GM18907 (cell line): ENCODE data around the gene GNG7.
"Not testable (repeated sequence)": the region's sequence is repeated elsewhere in the genome, so short reads cannot be mapped to it uniquely, and the experiment has no call there.

Experiments used
- ATAC-seq: cut with Tn5 transposase; IDR thresholded peaks from one replicate; pipeline ENCODE4 v1.9.1; 2021; ENCODE audit warnings: mild to moderate bottlenecking, moderate library complexity; ENCODE audit not compliant: unreplicated experiment

The GNG7 gene

DNA sequence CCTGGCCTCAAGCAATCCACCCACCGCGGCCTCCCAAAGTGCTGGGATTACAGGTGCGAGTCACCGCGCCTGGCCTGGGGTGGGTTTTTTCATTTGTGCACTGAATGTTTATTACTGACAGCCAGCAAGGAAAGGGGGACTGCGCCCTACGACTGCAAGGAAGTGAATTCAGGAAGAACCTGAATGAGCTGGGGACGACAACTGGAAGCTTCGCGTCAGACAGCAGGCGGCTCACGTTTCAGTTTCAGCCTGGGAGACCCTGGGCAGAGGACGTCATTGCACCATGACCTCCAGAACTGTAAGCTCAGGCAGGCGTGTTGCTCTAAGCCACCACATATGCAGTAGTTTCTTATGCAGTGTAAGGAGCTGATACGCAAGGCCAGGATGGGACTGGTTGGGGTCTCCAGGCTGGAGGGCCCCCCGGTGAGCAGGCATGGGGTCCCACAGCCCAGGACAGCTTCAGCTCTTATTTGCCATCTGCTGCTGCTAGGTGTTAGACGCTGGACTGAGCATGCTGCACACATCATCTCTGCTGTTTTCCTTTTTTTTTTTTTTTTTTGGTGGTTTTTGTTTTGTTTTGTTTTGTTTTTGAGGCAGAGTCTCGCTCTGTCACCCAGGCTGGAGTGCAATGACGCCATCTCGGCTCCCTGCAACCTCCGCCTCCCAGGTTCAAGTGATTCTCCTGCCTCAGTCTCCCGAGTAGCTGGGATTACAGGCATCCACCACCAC, 160.0 kb downstream of the GNG7 start:
- no peak for ATAC-seq

DNA sequence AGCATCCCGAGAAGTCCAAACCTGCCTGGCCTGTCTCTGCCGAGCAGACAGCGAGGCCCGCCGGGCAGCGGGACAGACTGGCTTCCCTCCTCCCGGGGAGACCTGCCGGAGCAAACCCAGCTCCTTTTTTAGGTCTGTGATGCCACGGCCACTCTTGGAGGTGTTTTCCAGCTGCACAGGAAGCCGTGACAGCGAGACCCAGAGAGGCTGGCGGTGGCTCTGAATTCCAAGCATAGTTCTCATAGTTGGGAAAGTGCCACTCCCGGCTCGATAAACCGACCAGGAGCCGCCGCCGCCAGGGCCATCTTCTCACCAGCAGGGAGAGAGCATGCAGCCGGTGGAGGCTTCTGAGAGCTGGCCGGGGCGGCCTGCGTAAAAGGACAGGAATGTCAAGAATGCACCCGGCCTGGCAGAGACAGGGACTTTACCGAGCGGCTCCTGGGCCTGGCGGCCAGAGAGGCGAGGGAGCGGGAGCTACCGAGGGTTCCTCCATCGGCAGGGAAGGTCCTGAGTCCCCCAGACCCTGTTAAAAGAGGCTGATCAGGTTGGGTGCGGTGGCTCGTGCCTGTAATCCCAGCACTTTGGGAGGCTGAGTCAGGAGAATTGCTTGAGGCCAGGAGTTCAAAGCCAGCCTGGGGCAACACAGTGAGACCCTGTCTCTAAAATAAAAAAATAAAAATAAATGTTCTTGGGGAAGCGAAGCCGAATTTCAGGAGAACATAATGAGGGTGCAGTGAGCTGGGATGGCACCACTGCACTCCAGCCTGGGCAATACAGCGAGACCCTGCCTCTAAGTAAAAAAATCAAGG, 161.6 kb downstream of the GNG7 start:
- no peak for ATAC-seq

DNA sequence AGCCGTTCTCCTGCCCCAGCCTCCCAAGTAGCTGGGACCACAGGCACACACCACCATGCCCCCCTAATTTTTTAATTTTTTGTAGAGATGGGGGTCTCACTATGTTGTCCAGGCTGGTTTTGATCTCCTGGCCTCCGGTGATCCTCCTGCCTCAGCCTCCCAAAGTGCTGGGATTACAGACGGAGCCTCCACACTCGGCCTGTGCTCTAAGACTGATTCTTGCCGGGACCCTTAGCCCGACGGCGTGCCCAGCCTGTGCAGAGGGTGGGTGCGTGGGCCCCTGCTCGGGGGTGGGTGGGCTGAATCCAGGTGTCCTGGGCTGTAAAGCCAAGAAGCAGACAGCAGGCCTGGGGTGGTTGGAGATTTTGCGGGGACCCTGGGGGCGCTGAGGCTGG, 162.2 kb downstream of the GNG7 start:
- no peak for ATAC-seq

DNA sequence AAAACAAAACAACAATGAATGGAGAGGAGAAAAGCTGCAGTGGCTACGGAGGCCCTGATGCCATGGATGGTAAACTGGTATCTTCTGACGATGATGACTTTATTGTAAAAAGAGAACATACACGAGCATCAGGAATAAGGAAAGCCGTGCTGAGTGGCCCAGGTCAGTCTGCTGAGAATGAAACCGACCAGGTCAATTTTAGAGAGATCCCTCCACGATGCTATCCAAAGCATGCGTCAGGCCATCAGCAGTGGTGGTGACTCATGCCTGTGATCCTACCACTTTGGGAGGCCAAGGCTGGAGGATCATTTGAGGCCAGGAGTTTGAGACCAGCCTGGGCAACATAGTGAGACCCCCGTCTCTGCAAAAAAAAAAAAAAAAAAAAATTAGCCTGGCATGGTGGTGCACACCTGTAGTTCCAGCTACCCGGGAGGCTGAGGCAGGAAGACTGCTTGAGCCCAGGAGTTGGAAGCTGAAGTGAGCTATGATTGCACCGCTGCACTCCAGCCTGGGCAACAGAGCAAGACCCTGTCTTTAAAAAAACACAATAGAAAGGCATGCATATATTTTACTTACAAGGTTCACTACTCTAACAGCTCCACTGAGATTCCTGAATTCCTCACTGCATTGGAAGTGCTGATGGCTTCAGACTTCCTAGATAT, 164.3 kb downstream of the GNG7 start:
- no peak for ATAC-seq

DNA sequence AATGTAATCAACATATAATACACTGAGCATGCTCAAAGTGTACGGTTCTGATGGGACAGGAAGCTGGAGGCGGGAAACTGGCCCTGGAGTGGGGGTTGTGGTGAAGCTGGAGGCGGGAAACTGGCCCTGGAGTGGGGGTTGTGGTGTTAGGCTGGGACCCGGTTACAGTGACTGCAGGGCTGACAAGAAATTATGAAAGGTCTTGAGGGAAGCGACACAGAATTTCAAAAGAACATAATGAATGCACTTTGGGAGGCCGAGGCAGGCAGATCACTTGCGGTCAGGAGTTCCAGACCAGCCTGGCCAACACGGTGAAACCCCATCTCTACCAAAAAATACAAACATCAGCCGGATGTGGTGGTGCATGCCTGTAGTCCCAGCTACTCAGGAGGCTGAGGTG, 164.9 kb downstream of the GNG7 start:
- not testable (repeated sequence) for ATAC-seq

DNA sequence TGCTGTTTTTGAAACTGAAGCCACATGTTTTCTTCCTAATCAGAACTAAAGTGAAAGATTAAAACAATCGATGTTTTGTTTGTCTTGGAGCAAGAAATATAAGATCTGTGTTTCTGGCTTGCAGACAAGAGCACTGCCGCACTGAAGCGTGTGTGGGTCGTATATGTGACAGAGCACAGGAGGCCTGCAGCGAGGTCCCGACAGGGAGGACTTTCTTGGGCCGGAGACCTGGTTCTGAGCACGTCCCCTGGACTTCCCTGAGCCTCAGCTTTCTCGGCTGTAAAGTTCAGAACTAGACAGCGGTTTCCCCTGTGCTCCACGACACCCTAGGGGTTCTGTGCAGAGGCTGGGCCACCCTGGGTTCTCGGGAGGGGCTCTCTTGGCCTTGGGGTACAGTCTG, 166.0 kb downstream of the GNG7 start:
- ATAC-seq = no peak

DNA sequence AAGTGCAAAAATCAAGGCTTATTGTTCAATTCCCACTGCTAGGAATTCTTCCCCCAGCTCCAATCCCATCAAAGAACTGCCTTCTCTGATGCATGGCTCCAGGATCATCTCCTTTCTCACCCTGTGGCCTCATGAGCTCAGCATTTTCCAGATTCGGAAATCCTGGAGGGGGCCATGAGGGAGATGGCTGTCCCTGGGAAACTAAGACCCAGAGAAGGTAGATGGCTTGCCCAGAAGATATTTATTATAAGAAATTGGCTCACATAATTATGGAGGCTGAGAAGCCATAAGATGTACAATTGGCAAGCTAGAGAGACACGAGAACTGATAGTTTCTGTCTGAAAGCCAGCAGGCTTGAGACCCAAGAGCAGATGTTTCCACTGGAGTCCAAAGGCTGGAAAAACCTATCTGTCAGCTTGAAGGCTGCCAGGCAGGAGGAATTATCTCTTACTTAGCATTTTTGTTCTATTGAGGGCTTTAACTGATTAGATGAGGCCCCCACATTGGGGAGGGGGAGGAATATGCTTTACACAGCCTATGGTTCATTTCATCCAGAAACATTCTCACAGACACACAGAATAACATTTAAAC, 168.0 kb downstream of the GNG7 start:
- no peak for ATAC-seq

DNA sequence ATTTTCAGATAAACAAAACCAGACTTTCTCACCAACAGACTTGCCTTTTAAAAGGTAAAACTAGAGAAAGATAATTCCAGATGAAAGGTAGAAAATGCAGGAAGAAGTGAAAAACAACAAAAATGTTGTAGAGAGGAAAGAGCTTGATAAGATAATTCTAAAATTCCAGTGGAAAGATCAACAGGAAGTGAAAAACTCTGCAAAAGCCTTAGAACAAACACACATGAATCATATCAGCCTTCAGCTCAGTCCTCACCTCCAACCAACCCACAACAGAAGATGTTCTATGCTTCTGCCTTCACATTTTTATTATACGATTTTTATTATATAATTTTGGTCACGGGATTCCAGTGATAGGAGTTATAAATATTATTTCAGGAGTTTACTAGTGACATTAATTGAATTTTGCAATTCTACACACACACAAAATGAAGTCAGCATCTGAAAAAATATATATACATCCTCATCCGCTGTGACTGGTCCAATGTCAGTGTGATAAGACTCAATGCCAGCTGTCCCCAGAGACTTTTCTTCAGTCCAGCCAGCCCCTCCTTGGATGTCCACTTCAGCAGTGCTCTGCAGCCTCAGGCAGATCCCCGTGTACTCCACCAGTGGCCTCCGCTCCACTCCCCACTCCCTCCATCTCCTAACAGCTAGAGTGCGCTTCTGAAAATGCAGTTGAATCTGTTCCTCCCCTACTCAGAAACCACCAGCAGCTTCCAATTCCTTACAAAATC, 168.6 kb downstream of the GNG7 start:
- no peak for ATAC-seq

DNA sequence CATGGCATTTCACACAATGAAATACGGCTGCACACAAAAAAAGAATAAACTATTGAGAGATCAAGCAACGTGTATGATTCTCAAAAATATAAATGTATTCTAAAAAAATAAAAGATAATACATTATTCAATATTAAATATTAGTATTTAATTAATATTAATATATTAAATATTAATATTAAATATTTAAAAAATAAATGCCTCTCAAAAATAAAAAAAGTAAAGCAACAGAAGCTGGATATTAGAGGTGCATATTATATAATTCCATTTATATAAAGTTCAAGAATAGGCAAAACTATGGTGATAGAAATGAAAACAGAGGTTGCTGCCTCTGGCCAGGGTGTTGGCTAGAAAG, 169.4 kb downstream of the GNG7 start:
- no peak for ATAC-seq

DNA sequence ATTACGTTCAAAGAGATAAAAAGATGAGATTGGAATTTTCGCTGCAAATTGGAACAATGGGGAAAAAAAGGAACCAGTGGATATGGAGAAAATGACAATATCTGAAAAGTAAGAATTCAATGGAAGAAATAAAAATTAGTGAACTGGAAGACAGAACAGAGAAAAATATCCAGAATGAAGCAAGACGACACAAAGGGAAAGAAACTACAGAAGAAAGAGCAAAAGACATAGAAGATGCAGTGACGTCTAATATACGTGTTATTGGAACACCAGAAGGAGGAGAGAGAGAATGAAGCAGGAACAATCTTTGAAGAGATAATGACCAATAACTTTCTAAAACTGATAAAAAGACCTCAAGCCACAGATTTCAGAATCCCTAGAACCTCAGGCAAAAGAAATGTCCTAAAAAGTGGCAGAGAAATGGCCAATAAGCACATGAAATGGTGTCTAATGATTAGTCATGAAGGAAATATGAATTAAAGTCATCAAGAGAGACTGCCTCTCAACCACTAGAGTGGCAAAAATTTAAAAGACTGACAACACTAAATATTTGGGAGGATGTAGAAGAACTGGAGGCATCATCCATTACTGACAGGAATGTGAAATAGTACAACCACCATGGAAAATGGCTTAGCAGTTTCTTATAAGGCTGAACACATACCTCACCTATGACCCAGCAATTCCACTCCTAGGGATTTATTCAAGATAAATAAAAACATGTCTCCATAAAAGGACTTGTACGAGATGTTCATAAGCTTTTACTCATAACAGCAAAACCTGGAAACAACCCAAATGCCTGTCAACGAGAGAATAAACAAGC, 170.0 kb downstream of the GNG7 start:
- ATAC-seq = no peak

DNA sequence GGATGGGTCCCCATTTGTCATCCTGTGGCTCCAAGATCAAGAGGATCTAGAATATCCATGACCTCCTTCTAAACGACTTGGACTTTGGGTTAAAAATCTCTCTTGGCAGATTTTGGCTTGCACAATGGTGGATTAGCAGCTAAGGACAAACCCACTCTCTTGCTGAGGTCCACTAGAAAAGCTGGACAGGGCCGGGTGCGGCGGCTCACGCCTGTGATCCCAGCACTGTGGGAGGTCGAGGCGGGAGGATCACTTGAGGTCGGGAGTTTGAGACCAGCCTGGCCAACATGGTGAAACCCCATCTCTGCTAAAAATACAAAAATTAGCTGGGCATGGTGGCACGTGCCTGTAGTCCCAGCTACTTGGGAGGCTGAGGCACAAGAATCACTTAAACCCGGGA, 172.6 kb downstream of the GNG7 start:
- ATAC-seq = not testable (repeated sequence)

DNA sequence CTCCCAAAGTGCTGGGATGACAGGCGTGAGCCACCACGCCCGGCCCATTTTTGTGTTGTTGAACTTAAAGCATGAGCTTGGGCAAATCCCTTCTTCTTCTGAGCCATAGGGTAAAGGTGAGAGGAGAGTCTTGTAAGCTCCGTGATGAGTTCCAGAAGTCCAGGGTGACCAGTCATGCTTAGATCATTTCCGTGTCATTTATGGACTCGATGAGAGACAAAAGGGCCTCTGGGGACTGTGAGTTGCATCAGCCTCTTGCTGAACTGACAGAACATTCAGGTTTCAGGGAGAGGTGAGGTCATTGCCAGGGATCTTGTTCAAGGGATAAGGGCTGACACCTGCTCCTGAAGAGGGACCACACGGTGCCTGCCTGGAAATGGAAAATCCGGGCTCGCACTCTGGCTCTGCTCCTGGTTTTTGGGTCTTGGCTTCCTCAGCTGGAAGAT, 173.0 kb downstream of the GNG7 start:
- no peak for ATAC-seq

DNA sequence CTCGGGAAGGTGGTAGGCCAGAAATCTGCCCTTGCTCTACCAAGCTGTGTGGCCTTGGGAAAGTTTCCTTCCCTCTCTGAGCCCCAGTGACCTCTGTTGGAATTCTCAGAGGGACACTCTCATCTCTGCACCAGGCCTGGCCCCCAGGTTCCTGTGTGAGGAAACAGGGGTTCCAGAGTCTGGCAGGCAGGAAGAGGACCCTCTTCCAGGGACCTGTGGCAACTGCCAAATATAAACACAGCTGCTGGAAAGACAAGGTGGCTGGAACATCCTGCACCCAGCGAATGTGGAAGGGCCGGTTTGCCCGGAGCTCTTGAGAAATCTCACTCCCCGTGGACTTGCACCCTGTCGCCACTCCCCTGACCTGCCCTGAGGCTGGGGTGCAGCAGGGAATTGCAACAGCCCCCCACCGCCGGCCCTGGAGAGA, 173.8 kb downstream of the GNG7 start:
- no peak for ATAC-seq

DNA sequence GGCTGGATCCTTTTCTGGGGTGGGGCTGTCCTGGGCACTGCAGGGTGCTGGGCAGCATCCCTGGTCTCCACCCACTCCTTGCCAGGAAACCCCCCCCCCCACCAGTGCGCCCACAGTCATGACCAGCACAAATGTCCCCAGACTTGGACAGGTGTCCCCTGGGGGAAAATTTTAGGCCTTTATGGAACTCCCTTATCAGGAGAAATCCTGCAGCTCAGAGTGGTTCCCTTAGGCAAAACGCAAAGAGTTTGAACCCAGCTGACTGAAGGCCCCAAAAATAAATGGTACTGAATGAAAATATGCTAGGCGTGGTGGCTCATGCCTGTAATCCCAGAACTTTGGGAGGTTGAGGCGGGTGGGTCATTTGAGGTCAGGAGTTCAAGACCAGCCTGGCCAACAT, 174.8 kb downstream of the GNG7 start:
- ATAC-seq = no peak

DNA sequence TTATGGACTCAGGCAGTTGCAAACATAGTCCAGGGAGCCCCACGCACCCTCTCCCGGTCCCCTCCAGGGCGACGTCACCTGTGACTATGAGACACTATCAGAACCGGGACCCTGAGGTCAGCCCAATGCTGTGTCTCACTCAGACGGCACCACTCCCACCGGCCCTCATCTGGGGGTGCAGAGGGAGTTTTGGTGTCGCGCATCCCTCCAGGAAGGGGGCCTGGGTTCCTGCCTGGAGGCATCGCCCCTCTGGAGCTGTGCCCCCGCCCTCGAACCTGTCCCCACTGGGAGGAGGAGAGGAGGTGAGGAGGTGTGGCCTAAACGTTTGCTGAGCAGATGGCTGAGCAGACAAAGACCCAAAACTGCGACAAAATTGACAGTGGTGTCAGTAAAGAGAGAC, 175.3 kb downstream of the GNG7 start:
- ATAC-seq = no peak

DNA sequence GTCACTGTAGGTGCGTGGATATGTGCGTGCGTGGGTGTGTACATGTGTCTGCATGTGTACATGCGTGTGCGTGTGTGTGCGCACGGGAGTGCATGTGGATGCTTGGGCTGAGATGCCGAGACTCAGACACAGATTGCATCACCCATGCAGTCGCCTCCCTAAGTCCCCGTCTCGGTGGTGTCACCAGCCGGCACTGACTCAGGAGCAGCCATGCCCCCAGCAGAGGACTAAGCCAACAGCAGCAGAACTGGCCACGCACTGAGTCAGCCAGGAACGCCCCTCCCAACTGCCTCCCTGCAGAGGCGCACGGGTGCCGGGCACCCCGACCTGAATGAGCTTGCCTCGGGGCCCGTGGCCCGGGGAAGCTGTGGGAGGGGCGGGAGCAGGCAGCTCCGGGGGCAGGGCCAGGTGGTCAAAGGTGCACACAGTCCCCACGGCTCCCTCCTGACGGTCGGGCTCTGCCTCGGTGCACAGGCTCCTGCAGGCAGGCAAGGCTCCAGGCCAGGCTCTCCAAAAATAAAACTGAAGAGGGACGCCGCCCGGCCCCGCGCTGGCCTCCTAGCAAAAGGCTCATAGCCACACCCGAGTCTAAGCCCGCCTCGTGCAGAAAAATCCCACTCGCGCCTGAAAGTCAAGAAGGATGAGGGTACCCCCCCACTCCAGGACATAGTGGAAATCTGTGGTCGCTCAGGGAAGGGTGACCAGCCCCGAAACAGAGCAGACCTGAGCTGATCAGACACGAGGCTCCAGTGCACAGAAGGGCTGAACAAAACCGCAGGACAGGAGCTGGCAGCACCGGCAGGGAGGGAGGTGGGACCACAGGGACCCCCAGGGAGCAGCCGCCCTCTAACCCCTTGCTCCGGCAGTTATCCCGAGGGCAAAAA, 177.4 kb downstream of the GNG7 start:
- ATAC-seq = no peak

DNA sequence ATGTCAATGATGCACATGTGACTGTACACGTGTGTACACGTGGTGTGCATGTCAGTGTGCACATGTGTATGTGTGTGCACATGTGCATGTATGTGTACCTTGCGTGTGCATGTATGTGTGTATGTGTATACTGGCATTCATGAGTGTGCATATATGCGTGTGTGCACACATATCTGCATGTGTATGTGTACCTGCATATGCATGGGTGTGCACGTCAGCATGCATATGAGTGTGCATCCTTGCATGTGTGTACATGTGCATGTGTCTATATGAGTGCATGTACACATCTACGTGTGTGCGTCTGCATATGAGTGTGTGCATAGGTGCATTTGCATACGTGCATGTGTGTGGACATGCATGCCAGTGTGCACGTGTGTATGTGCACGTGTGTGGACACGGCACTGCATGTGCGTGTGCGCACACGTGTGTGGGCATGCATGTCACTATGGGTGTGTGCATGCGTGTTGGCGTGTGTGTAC, 178.1 kb downstream of the GNG7 start:
- ATAC-seq = no peak

DNA sequence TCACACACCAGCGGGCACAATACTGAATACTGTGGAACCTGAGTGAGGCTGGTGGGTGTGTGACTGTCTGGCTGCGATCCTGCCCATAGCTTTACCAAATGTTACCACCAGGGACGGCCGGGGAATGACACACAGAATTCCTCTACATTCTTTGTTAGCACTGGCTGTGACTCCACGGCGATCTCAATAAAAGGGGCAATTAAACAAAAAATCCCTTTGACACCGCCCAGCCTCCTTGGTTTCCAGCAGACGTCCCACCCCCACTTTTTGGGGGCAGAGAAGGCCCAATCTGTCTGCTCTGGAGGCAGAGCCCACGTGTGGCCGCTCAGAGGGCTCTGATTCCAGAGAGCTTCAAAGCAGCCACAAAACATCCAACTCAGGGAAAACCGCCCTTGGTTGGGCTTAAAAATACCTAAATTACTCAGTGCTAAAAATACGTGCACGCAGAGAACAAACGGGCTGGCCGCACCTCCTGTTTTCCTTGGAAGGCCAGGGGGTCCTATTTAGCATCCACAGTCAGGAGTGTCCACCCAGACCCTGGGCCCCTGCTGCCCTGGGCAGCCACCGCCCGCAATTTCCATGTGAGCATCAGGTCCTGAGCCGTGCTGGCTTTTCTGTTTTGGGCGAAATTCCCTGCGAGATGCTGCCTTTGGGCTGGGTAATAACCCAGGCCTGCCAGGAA, 178.7 kb downstream of the GNG7 start:
- no peak for ATAC-seq
